Hippocampal formation (tissue), 2 donors: ENCODE data around the gene PEBP1.

ENCODE experiments used
- DNase-seq, 2 donors: peaks; one replicate each; lab custom pipeline; 2025; lab: John Stamatoyannopoulos, UW

The PEBP1 gene

GRCh38 chr12:118193958-118194357, 58.0 kb downstream of the PEBP1 start:
- DNase-seq, result no peak
